Keratinocyte (primary cell): ENCODE data around the gene APP. TPM values are rescaled to one million over a fixed set of nuclear protein-coding genes. Genes with fewer than 3 reads are reported as not detected.

ENCODE experiments used
- DNase-seq: peaks from one replicate; pipeline ENCODE4 v3.0.0-alpha.2; 2011; ENCODE audit warnings: low read depth, missing footprints, low spot score
- FAIRE-seq: peaks from 2 replicates; lab custom pipeline; 2011; peaks lifted over from hg19 to GRCh38; lab: Jason Lieb, UNC
- H2AFZ ChIP-seq: 2 replicates; pipeline ENCODE4 v1.6.0; 2012; ENCODE audit warnings: low read length, control low read depth, inconsistent platforms; ENCODE audit not compliant: control insufficient read depth
- H3K27ac ChIP-seq: 2 replicates; pipeline ENCODE4 v1.5.1; 2011; ENCODE audit warnings: low read length; ENCODE audit not compliant: control insufficient read depth, insufficient read depth
- H3K27me3 ChIP-seq: 3 replicates; pipeline ENCODE4 v1.6.0; 2011; ENCODE audit warnings: low read length; ENCODE audit not compliant: control insufficient read depth, insufficient read depth; ENCODE audit errors: extremely low read depth
- H3K36me3 ChIP-seq, 2 experiments: 2 replicates in 1 of 2; 3 replicates in 1 of 2; pipeline ENCODE4 v1.5.1; 2011; ENCODE audit warnings: low read length in 2 of 2, mild to moderate bottlenecking in 1 of 2; ENCODE audit not compliant: control insufficient read depth in 2 of 2, insufficient read depth in 2 of 2; ENCODE audit errors: extremely low read depth in 1 of 2
- H3K4me1 ChIP-seq: 3 replicates; pipeline ENCODE4 v1.5.1; 2011; ENCODE audit warnings: low read length; ENCODE audit not compliant: control insufficient read depth, insufficient read depth; ENCODE audit errors: extremely low read depth
- H3K4me2 ChIP-seq: 3 replicates; pipeline ENCODE4 v1.6.0; 2011; ENCODE audit warnings: low read depth, low read length; ENCODE audit not compliant: control insufficient read depth, insufficient read depth; ENCODE audit errors: extremely low read depth
- H3K4me3 ChIP-seq, 3 experiments: fragments of 200-600 bp in 1 of 3; sonication (generic) in 1 of 3; 2 replicates in 2 of 3; 3 replicates in 1 of 3; pipeline ENCODE4 v1.5.1; 2011 to 2016; ENCODE audit warnings: low read length in 3 of 3, mild to moderate bottlenecking in 3 of 3, control low read depth in 2 of 3, inconsistent platforms in 1 of 3, low read depth in 1 of 3, mixed read lengths in 1 of 3, mixed run types in 1 of 3, moderate library complexity in 1 of 3; ENCODE audit not compliant: control insufficient read depth in 2 of 3, insufficient read depth in 2 of 3; ENCODE audit errors: extremely low read depth in 1 of 3
- H3K79me2 ChIP-seq: 2 replicates; pipeline ENCODE4 v1.6.0; 2012; ENCODE audit warnings: low read length; ENCODE audit not compliant: control insufficient read depth, insufficient read depth
- H3K9ac ChIP-seq: 3 replicates; pipeline ENCODE4 v1.6.0; 2011; ENCODE audit warnings: low read length; ENCODE audit not compliant: control insufficient read depth, insufficient read depth; ENCODE audit errors: extremely low read depth
- H3K9me1 ChIP-seq: 3 replicates; pipeline ENCODE4 v1.6.0; 2011; ENCODE audit warnings: low read length; ENCODE audit not compliant: control insufficient read depth, insufficient read depth; ENCODE audit errors: extremely low read depth
- H3K9me3 ChIP-seq: 2 replicates; pipeline ENCODE4 v1.5.1; 2012; ENCODE audit warnings: low read depth, low read length; ENCODE audit not compliant: control insufficient read depth
- H4K20me1 ChIP-seq: 3 replicates; pipeline ENCODE4 v1.6.0; 2011; ENCODE audit warnings: low read length; ENCODE audit not compliant: control insufficient read depth, insufficient read depth; ENCODE audit errors: extremely low read depth
- EZH2 ChIP-seq: IDR thresholded peaks from one replicate; pipeline ENCODE4 v1.6.1; 2012; ENCODE audit warnings: inconsistent platforms, mild to moderate bottlenecking, low read length, moderate library complexity
- dilution Hi-C: fragments of 300-500 bp; cut with MboI; formaldehyde crosslinking; loops from one replicate; pipeline ENCODE4 v1.7.0; 2020; ENCODE audit warnings: low sequenced_read_pairs; ENCODE audit not compliant: extremely low pct_ligation_motif_present
- polyA plus RNA-seq, 5 experiments: library from polyadenylated mRNA; depleted of rRNA in 3 of 5; stranded (reverse) in 3 of 5; stranded (forward) in 1 of 5; unstranded in 1 of 5; fragments of >200 nt; gene quantifications; 1 replicate in 1 of 5; 2 replicates in 3 of 5; 3 replicates in 1 of 5; pipeline versions ENCODE4 v1.2.1 to v1.2.3, GENCODE V29; 2011 to 2012; ENCODE audit warnings: missing spikeins in 2 of 5, low read depth in 1 of 5, low replicate concordance in 1 of 5
- TF ChIP-seq, protein P1 (sequence below), 3 experiments: IDR thresholded peaks in 1 of 3; conservative IDR thresholded peaks in 1 of 3; optimal IDR thresholded peaks in 1 of 3; 2 replicates in 2 of 3; 3 replicates in 1 of 3; pipeline versions ENCODE3 to v1.5.1; 2011; ENCODE audit warnings: low read length in 3 of 3, mild to moderate bottlenecking in 3 of 3, moderate library complexity in 2 of 3, control low read depth in 1 of 3, inconsistent platforms in 1 of 3; ENCODE audit not compliant: insufficient read depth in 2 of 3; ENCODE audit errors: extremely low read depth in 1 of 3

APP gene
- polyA plus RNA-seq, 1 donor (not counting 4 experiments of a cell fraction or from before 2014, with no cell fraction given), result 1,015 TPM

GRCh38 chr21:25953659-25954058 is 216.9 kb downstream of the APP start:
- Histone ChIP-seq H3K4me3 (no peak overlapping the region), H3K9me3 (no peaks in the 10 kb centered on the region), H2AFZ (no peak overlapping the region), H3K4me2 (no peak overlapping the region), H3K27me3 (no peaks in the 10 kb centered on the region), H3K27ac (no peak overlapping the region), H3K4me1 (peaks cover 10% of the 10 kb centered on the region), H3K36me3 (peaks cover 26 to 30% of the 10 kb centered on the region in 2 experiments), H3K79me2 (no peaks in the 10 kb centered on the region), H3K9ac (no peak overlapping the region), H4K20me1 (no peaks in the 10 kb centered on the region), H3K9me1 (no peaks in the 10 kb centered on the region)
- FAIRE-seq (no peak), DNase-seq (no peak)
- dilution Hi-C loops, result no loop called here
- no peak for TF ChIP-seq EZH2
- TF ChIP-seq, protein P1, sequence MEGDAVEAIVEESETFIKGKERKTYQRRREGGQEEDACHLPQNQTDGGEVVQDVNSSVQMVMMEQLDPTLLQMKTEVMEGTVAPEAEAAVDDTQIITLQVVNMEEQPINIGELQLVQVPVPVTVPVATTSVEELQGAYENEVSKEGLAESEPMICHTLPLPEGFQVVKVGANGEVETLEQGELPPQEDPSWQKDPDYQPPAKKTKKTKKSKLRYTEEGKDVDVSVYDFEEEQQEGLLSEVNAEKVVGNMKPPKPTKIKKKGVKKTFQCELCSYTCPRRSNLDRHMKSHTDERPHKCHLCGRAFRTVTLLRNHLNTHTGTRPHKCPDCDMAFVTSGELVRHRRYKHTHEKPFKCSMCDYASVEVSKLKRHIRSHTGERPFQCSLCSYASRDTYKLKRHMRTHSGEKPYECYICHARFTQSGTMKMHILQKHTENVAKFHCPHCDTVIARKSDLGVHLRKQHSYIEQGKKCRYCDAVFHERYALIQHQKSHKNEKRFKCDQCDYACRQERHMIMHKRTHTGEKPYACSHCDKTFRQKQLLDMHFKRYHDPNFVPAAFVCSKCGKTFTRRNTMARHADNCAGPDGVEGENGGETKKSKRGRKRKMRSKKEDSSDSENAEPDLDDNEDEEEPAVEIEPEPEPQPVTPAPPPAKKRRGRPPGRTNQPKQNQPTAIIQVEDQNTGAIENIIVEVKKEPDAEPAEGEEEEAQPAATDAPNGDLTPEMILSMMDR (optimal IDR thresholded peaks at IDR 0.05 in 1 of 3, IDR thresholded peaks at IDR 0.05 in 1 of 3, conservative IDR thresholded peaks at IDR 0.05 in 1 of 3; ENCODE audit: extremely low read depth in 1 of 3, insufficient read depth in 2 of 3, low read length in 3 of 3), result no peak

DNA sequence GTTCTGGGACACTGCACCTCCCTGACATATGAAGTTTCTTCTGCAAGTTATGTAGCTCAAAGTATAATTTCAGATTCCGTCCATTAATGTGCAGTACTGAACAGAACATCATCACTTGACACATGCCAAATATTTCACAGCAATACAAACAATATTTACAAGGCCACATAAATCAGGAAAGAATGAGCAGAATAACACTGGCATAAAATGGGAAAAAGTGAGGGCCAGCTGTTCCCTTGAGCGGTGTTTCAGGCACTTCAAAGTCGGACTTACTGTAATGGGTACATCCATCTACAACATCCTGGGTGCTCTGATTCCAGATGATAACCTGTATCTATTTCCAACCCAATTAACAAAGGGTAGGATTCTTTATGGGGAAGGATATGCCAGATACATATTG is 217.4 kb downstream of the APP start:
- H3K4me1 ChIP-seq, result peaks cover 10% of the 10 kb centered on the region
- no peak overlapping the region for H3K4me2 ChIP-seq
- no peak overlapping the region for H3K4me3 ChIP-seq
- TF ChIP-seq EZH2, result no peak
- TF ChIP-seq, protein P1 (optimal IDR thresholded peaks at IDR 0.05 in 1 of 3, IDR thresholded peaks at IDR 0.05 in 1 of 3, conservative IDR thresholded peaks at IDR 0.05 in 1 of 3; ENCODE audit: extremely low read depth in 1 of 3, insufficient read depth in 2 of 3, low read length in 3 of 3), result no peak
- H3K27ac ChIP-seq, result no peak overlapping the region
- no peaks in the 10 kb centered on the region for H4K20me1 ChIP-seq
- H3K9me1 ChIP-seq, result no peaks in the 10 kb centered on the region
- H3K36me3 ChIP-seq, result peaks cover 26 to 29% of the 10 kb centered on the region in 2 experiments
- no peak overlapping the region for H3K9ac ChIP-seq
- DNase-seq, result no peak
- H3K9me3 ChIP-seq, result no peaks in the 10 kb centered on the region
- H3K27me3 ChIP-seq, result no peaks in the 10 kb centered on the region
- no peaks in the 10 kb centered on the region for H3K79me2 ChIP-seq
- FAIRE-seq, result no peak
- dilution Hi-C loops, result no loop called here
- H2AFZ ChIP-seq, result no peak overlapping the region
